ENCODE results near the gene SHROOM3. TPM values are rescaled to one million over a fixed set of nuclear protein-coding genes. Genes with fewer than 3 reads are reported as not detected.

Gene SHROOM3
- total RNA-seq, 1 donor from 2014 or later = 62.0 TPM

GRCh38 chr4:76755756-76756155, 320.7 kb downstream of the SHROOM3 start:
- intact Hi-C loops (cut with DNase I) = no loop called here
- DNase-seq = no peak
- Histone ChIP-seq H3K27me3 (ENCODE audit: low read depth) (no peaks in the 10 kb centered on the region), H3K36me3 (peaks cover 19% of the 10 kb centered on the region), H3K4me3 (no peak overlapping the region), H3K4me1 (peaks cover 9% of the 10 kb centered on the region), H3K9me3 (no peaks in the 10 kb centered on the region), H3K27ac (no peak overlapping the region)
- no peak for TF ChIP-seq CTCF (IDR thresholded peaks at IDR 0.05)
- ATAC-seq = no peak

- intact Hi-C loops (cut with DNase I) = no loop called here
- H3K4me3 ChIP-seq = no peak overlapping the region
- peaks cover 9% of the 10 kb centered on the region for H3K4me1 ChIP-seq
- H3K27me3 ChIP-seq (ENCODE audit: low read depth) = no peaks in the 10 kb centered on the region
- DNase-seq (no peak), ATAC-seq (no peak)
- H3K27ac ChIP-seq = no peak overlapping the region
- H3K9me3 ChIP-seq = no peaks in the 10 kb centered on the region
- TF ChIP-seq CTCF (IDR thresholded peaks at IDR 0.05) = no peak
- H3K36me3 ChIP-seq = peaks cover 24% of the 10 kb centered on the region
Measured at GRCh38 chr4:76756416-76756815, 321.4 kb downstream of the SHROOM3 start.

- H3K27ac ChIP-seq = no peak overlapping the region
- H3K9me3 ChIP-seq = no peaks in the 10 kb centered on the region
- no peak for DNase-seq
- peaks cover 26% of the 10 kb centered on the region for H3K36me3 ChIP-seq
- H3K4me3 ChIP-seq = no peak overlapping the region
- peaks cover 9% of the 10 kb centered on the region for H3K4me1 ChIP-seq
- intact Hi-C loops (cut with DNase I) = no loop called here
- no peaks in the 10 kb centered on the region for H3K27me3 ChIP-seq (ENCODE audit: low read depth)
- ATAC-seq = no peak
- TF ChIP-seq CTCF (IDR thresholded peaks at IDR 0.05) = no peak
Measured at GRCh38 chr4:76757418-76757939, 322.4 kb downstream of the SHROOM3 start.

GRCh38 chr4:76758290-76758882, 323.4 kb downstream of the SHROOM3 start:
- Histone ChIP-seq H3K27me3 (ENCODE audit: low read depth) (no peaks in the 10 kb centered on the region), H3K9me3 (no peaks in the 10 kb centered on the region), H3K36me3 (peaks cover 26% of the 10 kb centered on the region), H3K4me3 (no peak overlapping the region), H3K27ac (no peak overlapping the region), H3K4me1 (peaks cover 9% of the 10 kb centered on the region)
- DNase-seq (no peak), ATAC-seq (peak; percentile 61 to 73)
- TF ChIP-seq CTCF (IDR thresholded peaks at IDR 0.05) = peak; percentile 80
- intact Hi-C loops (cut with DNase I) = no loop called here

GRCh38 chr4:76758996-76759395, 324.0 kb downstream of the SHROOM3 start:
- DNase-seq (no peak), ATAC-seq (no peak)
- Histone ChIP-seq H3K9me3 (no peaks in the 10 kb centered on the region), H3K27ac (no peak overlapping the region), H3K4me1 (peaks cover 3% of the 10 kb centered on the region), H3K4me3 (no peak overlapping the region), H3K27me3 (ENCODE audit: low read depth) (no peaks in the 10 kb centered on the region), H3K36me3 (peaks cover 26% of the 10 kb centered on the region)
- intact Hi-C loops (cut with DNase I) = no loop called here
- no peak for TF ChIP-seq CTCF (IDR thresholded peaks at IDR 0.05)
